Neural cell (in vitro differentiated cells): ENCODE measurements around the gene GNAL.

Experiments used
- CTCF ChIP-seq: fragments of 450-650 bp; IDR thresholded peaks from 2 replicates; pipeline ENCODE4 v1.5.1; 2014; ENCODE audit warnings: antibody characterized with exemption, mild to moderate bottlenecking, moderate library complexity; ENCODE audit not compliant: poor library complexity, severe bottlenecking
- EP300 ChIP-seq: fragments of 450-650 bp; conservative IDR thresholded peaks from 2 replicates; pipeline ENCODE4 v1.6.1; 2014; ENCODE audit warnings: antibody characterized with exemption, mild to moderate bottlenecking, moderate library complexity; ENCODE audit not compliant: poor library complexity, severe bottlenecking
- MXI1 ChIP-seq: fragments of 450-650 bp; conservative IDR thresholded peaks from 2 replicates; pipeline ENCODE4 v1.6.1; 2014; ENCODE audit warnings: antibody characterized with exemption, mild to moderate bottlenecking; ENCODE audit not compliant: poor library complexity, severe bottlenecking
- POLR2AphosphoS5 ChIP-seq: IDR thresholded peaks from 2 replicates; pipeline ENCODE4 v1.6.1; 2012
- REST ChIP-seq: IDR thresholded peaks from 2 replicates; pipeline ENCODE4 v1.6.1; 2012; ENCODE audit warnings: borderline replicate concordance

GRCh38 chr18:11780042-11780441, 91.0 kb downstream of the GNAL start:
- TF ChIP-seq MXI1 (no peak), CTCF (no peak), POLR2AphosphoS5 (no peak), EP300 (no peak), REST (no peak)
